ENCODE results near the gene REX1BD. TPM values are rescaled to one million over a fixed set of nuclear protein-coding genes. Genes with fewer than 3 reads are reported as not detected.

REX1BD gene
- total and polyA plus RNA-seq, 10 of the 15 experiments (the other 5 are each of a cell fraction or from before 2014, with no cell fraction given) = 1.1 to 101 (median 35.0) TPM

DNA sequence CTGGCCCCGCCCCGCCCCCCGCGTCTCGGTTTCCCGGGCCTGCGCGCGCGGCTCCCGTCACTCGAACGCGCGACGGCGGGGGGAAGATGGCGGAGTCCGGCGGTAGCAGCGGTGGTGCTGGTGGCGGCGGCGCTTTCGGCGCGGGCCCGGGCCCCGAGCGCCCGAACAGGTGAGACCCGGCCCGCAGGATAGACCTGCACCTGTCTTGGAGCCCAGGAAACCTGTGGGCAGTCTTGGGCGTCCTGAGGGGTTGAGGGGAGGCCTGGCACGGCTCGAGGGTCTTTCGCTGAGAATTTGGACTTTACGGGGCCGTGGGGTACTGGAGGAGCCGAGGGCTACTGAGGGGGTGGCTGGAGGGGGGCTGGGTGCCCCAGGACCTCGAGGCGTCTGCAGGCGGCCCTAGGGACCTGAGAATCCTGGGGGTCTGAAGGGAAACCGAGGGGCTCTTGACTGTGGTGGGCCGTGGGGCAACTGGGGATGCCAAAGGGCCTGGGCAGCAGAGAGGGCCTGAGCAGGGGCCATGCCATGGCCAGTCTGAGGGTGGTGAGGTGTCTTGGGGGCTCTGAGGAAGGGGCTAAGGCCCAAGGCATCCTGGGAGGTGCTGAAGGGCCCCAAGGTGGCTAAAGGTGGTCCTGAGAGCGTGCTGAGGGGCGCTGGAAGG is 48.5 kb downstream of the REX1BD start, which contains the start of gene KLHL26:
Gene KLHL26 (plus strand): TSS at position 60 of the 661 bp plus-strand sequence. CDS start 27 bp downstream, at position 87.
- FAIRE-seq (no peak), ATAC-seq (no peak), DNase-seq (ENCODE audit: low read depth, low spot score) (no peak)
- ChIA-PET RAD21 (ENCODE audit: unreplicated experiment) (no interaction called here), CTCF (no interaction called here), SMC1A (ENCODE audit: uncharacterized antibody, unreplicated experiment) (no interaction called here), POLR2A (no interaction called here)
- H3K36me3 ChIP-seq (ENCODE audit: control insufficient read depth in 2 of 2, insufficient read depth in 2 of 2, low read length in 1 of 2) = no peaks in the 10 kb centered on the region
- in situ Hi-C loops (cut with MboI) (no loop called here), intact Hi-C loops (cut with micrococcal nuclease; ENCODE audit: unreplicated experiment) (loop anchor here (1.0 to 2.0 kb wide), 2 partner anchors 115 to 282 kb away; partner anchors contain the start of genes COPE, DDX49 and ELL)
- peaks cover 14% of the 10 kb centered on the region for H3K79me2 ChIP-seq (ENCODE audit: control insufficient read depth, insufficient read depth, low read length)
- TF ChIP-seq SMAD5 (IDR thresholded peaks at IDR 0.05; ENCODE audit: low read depth) (no peak), LARP7 (IDR thresholded peaks at IDR 0.05) (0 out of 2 replicates have a peak, but pooled peaks have one; percentile 26), POLR2A (IDR thresholded peaks at IDR 0.05; ENCODE audit: low read depth, low read length) (peak; percentile 92), TCF12 (IDR thresholded peaks at IDR 0.05; ENCODE audit: low read depth, low read length) (peak; percentile 8; the same call in 1 of the 2 replicates), POLR2AphosphoS5 (IDR thresholded peaks at IDR 0.05; ENCODE audit: low read length) (peak; percentile 48; the same call in 1 of the 2 replicates), YY1 (IDR thresholded peaks at IDR 0.05; ENCODE audit: low read depth, low read length) (peak; percentile 94), ZSCAN29 (IDR thresholded peaks at IDR 0.05) (no peak), SRF (IDR thresholded peaks at IDR 0.05; ENCODE audit: low read depth in 2 of 2, low read length in 2 of 2) (peak in 1 of 2 experiments; percentile 64; a peak in 1 of 4 replicates), IRF4 (IDR thresholded peaks at IDR 0.05; ENCODE audit: low read depth, low read length) (no peak), BHLHE40 (IDR thresholded peaks at IDR 0.05; ENCODE audit: borderline replicate concordance in 1 of 2, low read depth in 2 of 2, low read length in 1 of 2) (0 out of 4 replicates have a peak, but pooled peaks of 1 of the 2 experiments have one; percentile 14), NRF1 (conservative IDR thresholded peaks at IDR 0.05; ENCODE audit: low read depth, low read length) (peak; percentile 31; the same call in 1 of the 2 replicates), CREB1 (IDR thresholded peaks at IDR 0.05; ENCODE audit: low read depth) (peak; percentile 91), KDM1A (IDR thresholded peaks at IDR 0.05; ENCODE audit: borderline replicate concordance) (no peak), CREM (IDR thresholded peaks at IDR 0.05; ENCODE audit: low read depth) (peak; percentile 90), PAX8 (IDR thresholded peaks at IDR 0.05) (no peak), BACH1 (IDR thresholded peaks at IDR 0.05; ENCODE audit: borderline replicate concordance) (peak; percentile 64; the same call in 1 of the 2 replicates), HCFC1 (IDR thresholded peaks at IDR 0.05; ENCODE audit: low read length) (peak; percentile 36; the same call in 1 of the 2 replicates), TAF1 (IDR thresholded peaks at IDR 0.05; ENCODE audit: borderline replicate concordance, low read depth, low read length) (peak; percentile 88; the same call in 1 of the 2 replicates), GATAD2B (conservative IDR thresholded peaks at IDR 0.05; ENCODE audit: low read depth) (0 out of 2 replicates have a peak, but pooled peaks have one; percentile 39), IKZF1 (conservative IDR thresholded peaks at IDR 0.05) (peak; percentile 36; the same call in 1 of the 2 replicates), SP1 (IDR thresholded peaks at IDR 0.05; ENCODE audit: low read depth, low read length) (no peak)
- TF ChIP-seq, protein P1, sequence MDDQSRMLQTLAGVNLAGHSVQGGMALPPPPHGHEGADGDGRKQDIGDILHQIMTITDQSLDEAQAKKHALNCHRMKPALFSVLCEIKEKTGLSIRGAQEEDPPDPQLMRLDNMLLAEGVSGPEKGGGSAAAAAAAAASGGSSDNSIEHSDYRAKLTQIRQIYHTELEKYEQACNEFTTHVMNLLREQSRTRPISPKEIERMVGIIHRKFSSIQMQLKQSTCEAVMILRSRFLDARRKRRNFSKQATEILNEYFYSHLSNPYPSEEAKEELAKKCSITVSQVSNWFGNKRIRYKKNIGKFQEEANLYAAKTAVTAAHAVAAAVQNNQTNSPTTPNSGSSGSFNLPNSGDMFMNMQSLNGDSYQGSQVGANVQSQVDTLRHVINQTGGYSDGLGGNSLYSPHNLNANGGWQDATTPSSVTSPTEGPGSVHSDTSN (IDR thresholded peaks at IDR 0.05; ENCODE audit: insufficient replicate concordance, low read depth, low read length) = peak; percentile 38
- TF ChIP-seq, protein P2, sequence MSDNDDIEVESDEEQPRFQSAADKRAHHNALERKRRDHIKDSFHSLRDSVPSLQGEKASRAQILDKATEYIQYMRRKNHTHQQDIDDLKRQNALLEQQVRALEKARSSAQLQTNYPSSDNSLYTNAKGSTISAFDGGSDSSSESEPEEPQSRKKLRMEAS (IDR thresholded peaks at IDR 0.05; ENCODE audit: low read depth, low read length) = no peak
- H3K4me1 ChIP-seq (ENCODE audit: control insufficient read depth, insufficient read depth, low read length) = peaks cover 9% of the 10 kb centered on the region
- H3K9ac ChIP-seq (ENCODE audit: control insufficient read depth, insufficient read depth, low read length) = peak within 1 kb of the TSS; percentile 93
- H3K27me3 ChIP-seq (replicated peaks in 1 of 2; ENCODE audit: control insufficient read depth in 2 of 2, insufficient read depth in 2 of 2, low read length in 1 of 2) = no peaks in the 10 kb centered on the region
- H3K4me2 ChIP-seq (ENCODE audit: control insufficient read depth, insufficient read depth) = peak within 1 kb of the TSS; percentile 94
- H3K4me3 ChIP-seq = peak within 1 kb of the TSS; percentile 94
- WGBS (ENCODE audit: insufficient coverage, insufficient replicate concordance, low lambda C conversion rate, missing lambda C conversion rate) = 2% methylated on average over 23 of the region's 47 CpGs
- peak within 1 kb of the TSS; percentile 63 for H3K27ac ChIP-seq (ENCODE audit: control insufficient read depth, insufficient read depth)
- no peaks in the 10 kb centered on the region for H3K9me3 ChIP-seq (replicated peaks; ENCODE audit: control insufficient read depth, insufficient read depth, low read length)
- no TSS peak for BruUV-seq (replicated peaks)
- H4K20me1 ChIP-seq (ENCODE audit: control insufficient read depth, insufficient read depth) = no peaks in the 10 kb centered on the region
- H2AFZ ChIP-seq (ENCODE audit: control insufficient read depth, low read depth, low read length) = peak within 1 kb of the TSS; percentile 99

All from GM12878 (cell line).